GM18499 (cell line): ENCODE measurements around the gene TRABD.
"Not testable (repeated sequence)": the region's sequence is repeated elsewhere in the genome, so short reads cannot be mapped to it uniquely, and the experiment has no call there.

Experiments
- ATAC-seq: cut with Tn5 transposase; IDR thresholded peaks from one replicate; pipeline ENCODE4 v1.9.1; 2021; ENCODE audit warnings: moderate number of reproducible peaks; ENCODE audit not compliant: insufficient read depth, unreplicated experiment

The TRABD gene, protein sequence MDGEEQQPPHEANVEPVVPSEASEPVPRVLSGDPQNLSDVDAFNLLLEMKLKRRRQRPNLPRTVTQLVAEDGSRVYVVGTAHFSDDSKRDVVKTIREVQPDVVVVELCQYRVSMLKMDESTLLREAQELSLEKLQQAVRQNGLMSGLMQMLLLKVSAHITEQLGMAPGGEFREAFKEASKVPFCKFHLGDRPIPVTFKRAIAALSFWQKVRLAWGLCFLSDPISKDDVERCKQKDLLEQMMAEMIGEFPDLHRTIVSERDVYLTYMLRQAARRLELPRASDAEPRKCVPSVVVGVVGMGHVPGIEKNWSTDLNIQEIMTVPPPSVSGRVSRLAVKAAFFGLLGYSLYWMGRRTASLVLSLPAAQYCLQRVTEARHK

DNA sequence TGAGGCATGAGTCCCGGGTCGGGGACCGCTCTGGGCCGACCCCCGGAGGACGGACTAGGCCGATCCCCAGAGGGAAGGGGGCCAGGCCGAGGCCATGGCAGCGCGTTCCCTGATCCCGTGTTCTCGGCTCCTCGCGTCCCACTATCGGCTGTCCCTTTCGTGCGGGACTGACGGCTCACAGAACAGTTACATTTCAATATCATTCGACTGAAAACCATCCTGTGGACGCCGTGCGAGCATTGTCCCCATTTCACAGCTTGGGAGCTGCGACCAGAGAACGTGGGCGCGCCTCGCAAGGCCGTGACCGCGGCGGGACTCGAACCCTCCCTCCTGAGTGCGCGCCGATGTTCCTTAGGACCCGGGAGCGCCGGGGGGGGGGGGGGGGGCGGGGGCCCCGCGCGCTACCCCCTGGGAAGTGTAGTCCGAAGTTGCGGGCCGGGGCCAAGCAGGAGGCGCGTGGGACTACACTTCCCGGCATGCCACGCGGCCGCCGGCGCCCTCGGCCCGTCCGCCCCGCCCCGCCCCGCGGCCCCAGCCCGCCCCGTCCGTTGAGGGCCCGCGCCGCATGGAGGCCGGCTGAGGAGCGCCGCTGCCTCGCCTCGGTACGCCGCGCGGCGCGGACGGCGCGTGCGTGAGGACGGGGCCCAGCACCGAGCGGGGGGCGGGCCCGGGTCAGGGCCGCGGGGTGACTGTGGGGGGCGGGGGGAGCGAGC is at the start of gene TRABD:
Gene TRABD, plus strand, starts transcription at position 539 of the 713 bp plus-strand sequence. CDS start 7,148 bp downstream, outside the sequence.
- no peak for ATAC-seq

DNA sequence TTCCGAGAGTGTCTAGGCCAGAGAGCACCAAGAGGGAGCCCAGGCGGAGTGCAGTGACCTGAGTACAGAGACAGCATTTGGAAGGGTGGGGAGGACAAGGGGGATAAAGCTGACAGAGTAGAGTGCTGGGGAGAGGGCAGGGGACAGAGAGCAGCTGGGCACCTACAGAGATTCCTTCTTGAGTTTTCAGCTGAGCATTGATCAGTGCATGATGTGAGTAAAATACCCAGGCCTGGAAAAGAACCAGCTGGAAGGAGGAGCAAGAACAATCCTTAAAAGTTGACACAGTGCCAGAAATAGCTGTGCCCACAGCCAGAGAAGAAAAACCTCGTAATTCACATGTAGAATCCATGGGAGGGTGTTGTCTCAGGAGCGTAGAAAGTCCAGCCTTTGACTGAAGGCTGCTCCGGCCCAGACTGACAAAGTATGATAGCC is 49.1 kb upstream of the TRABD start:
- ATAC-seq: no peak

DNA sequence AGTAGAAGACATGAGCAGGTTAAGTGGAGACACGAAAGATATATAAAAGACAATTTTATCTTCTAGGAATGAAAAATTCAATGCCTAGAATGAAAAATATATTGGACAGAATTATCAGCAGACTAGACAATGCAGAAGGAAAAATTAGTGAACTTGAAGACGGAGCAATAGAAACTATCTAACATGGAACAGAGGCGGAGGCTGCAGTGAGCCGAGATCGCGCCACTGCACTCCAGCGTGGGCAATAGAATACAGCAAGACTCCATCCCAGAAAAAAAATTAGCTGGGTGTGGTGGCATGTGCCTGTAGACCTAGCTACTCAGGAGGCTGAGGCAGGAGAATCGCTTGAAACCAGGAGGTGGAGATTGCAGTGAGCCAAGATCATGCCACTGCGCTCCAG is 48.4 kb upstream of the TRABD start:
- ATAC-seq: not testable (repeated sequence)

DNA sequence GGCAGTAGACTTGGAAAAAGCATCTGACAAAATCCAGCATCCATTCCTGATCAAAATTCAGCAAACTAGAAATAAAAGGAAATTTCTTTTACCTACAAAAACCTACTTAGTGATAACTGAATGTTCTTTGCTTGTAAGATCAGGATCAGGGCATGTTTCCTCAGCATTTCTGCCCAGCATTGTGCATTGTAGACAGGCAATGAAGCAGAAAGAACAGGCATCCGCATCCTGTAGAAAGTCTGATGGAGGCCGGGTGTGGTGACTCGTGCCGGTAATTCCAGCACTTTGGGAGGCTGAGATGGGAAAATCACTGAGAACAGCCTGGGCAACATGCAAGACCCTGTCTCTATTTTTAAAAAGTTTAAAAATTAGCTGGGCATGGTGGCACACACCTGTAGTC is 47.7 kb upstream of the TRABD start:
- no peak for ATAC-seq

DNA sequence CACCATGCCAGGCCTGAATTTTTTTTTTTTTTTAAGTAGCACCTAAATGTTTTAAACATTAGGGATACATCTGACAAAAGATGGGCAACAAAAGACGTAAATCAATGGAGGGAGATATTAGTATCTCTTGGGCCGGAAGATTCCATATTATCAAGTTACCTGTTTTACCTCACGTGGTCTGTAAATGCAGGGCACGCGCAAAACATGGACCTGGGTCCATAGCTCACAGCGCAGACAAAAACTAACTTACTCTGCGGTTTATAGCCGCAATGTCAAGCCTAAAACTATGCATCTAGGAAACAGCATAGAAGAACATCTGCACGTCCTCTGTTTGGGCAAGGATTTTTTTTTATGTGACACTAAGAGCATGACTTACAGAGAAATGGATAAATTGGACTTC is 46.7 kb upstream of the TRABD start:
- ATAC-seq: no peak

DNA sequence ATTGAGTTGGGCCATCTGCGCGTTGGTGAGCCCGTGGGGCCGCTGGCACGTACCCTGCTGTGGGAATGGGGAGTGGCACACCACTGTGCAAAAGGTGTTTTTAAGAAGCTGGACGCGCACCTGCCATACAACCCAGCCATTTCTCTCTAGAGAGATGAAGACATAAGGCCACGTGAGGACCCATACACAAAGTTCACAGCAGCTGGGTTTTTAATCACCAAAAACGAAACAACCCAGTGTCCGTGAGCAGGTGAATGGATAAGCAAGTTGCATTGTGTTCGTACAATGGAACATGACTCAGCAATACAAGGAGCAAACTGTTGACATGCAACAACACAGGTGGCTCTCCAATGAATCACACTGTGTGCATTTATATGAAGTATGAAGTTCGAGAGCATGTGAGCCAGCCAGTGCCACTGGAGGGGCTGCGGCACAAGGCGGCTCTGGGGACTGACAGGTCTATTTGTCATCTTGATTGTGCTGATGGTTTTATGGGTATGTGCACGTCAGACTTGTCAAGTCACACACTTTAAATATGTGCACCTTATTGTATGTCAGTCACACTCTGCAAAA is 45.8 kb upstream of the TRABD start:
- ATAC-seq: no peak

DNA sequence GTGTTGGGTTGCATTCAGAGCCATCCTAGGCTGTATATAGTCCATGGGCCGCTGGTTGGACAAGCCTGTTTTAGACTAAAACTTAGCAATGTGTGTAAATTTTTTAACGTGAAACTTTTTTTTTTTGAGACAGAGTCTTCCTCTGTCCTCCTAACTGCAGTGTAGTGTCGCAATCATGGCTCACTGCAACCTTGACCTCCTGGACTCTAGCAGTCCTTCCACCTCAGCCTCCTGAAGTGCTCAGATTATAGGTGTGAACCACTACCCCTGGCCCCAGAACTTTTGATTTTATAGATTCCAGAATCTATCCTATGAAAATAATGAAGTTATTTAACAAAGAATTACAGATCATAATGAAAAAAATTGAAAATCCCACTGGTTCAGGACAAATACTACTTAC is 45.1 kb upstream of the TRABD start:
- no peak for ATAC-seq

DNA sequence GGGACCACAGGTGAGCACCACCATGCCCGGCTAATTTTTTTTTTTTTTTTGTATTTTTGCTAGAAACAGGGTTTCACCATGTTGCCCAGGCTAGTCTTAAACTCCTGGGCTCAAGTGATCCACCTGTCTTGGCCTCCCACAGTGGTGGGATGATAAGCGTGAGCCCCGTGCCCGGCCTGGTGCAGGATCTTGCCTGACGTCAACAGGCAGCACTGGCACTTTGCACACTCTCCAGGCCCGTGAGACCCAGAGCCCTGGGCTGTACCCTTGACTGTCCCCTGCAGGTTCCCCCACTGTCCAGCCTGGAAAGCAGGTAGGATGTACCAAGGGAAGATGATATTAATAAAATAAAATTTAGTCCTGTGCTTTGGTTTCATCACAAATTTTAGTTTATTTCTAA is 44.3 kb upstream of the TRABD start:
- ATAC-seq: no peak

DNA sequence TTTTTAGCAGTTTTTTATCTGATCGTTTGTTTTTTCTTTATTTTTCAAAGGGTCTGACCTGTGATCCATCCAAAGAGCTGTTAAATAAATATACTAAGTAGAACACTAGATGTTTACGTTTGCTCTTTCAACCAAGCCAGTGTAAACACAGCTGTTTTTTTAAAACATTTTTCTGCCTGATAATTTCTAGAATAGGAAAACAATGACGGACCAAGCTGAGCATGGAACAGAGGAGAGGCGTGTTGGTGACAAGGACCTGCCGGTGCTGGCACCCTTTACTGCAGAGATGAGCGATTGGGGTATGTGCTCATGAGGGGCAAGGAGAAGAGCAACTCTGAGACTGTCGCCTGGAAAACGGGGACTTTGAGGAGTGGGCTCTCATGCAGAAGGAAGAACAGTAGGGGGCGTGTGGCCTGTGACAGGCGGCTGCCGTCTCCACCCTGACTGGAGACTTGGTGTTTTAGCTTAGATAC is 43.8 kb upstream of the TRABD start:
- ATAC-seq: no peak

DNA sequence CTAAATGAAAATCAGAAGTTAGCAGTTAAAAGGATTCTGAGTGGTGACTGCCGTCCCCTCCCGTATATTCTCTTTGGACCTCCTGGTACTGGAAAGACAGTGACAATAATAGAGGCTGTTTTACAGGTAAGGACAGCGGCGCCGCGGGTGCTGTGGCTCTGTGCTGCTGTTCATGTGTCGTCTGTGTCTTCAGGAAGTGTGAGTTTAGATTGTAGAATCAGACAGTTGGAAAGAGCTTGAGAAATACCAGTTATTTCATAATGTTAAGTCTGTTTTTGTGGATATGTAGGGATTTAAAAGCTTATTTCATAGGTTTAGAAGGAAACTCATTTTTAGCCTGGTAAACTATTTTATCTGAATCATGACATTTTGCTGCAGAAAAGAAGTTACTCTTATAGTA is 42.6 kb upstream of the TRABD start:
- ATAC-seq: no peak

DNA sequence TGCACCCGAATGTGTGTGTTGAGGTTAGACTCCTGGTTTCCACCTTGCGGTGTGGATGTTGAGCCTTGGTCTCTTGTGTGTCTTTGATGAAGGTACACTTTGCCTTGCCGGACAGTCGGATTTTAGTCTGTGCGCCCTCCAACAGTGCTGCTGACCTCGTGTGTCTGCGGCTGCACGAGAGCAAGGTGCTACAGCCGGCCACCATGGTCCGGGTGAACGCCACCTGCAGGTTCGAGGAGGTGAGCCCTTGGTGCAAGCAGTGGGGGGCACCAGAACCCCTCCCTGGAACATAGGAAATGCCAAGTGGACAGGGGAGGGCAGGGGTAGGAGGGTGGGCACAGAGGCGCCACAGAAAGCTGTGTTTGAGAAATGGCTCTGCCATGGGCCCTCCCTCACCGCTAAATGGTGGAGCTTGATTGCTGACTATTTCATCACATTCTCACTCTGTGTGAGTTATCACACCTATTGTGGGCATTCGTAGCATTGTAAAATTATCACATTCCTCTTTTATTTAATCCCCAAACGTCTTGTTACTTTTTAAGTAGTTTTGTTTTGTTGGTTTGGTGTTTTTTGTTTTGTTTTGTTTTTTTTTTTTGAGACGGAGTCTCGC is 41.6 kb upstream of the TRABD start:
- ATAC-seq: no peak

DNA sequence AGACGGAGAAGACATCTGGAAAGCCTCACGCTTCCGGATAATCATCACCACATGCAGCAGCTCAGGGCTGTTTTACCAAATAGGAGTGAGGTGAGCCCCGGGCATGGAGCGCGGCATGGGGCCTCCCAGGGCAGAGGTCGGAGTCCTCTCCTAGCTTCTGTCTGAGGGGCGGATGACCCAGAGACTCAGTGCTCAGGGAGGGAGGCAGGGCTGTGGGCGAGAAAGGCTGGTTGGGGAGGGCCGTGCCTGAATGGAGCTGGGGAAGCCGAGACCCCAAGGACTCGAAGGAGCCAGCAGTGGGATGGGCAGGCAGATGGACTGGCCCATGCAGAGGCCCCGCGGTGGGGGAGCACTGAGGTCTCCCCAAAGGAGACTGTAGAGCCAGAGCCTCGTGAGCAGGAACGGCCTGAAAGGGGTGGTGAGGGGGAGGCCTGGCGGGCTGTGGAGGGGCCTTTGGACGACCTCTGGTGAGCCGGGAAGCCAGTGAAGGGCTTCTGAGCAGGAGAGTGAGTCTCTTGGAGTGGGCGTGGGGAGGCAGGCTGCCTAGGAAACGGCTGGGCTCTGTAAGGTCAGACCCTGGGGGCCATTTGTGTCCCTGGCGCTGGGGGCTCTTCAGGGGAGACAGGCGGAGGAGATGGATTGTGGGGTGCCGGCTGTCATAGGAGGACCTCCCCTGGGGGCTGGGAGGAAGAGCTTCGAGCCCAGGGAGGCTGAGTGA is 39.8 kb upstream of the TRABD start:
- ATAC-seq: no peak

DNA sequence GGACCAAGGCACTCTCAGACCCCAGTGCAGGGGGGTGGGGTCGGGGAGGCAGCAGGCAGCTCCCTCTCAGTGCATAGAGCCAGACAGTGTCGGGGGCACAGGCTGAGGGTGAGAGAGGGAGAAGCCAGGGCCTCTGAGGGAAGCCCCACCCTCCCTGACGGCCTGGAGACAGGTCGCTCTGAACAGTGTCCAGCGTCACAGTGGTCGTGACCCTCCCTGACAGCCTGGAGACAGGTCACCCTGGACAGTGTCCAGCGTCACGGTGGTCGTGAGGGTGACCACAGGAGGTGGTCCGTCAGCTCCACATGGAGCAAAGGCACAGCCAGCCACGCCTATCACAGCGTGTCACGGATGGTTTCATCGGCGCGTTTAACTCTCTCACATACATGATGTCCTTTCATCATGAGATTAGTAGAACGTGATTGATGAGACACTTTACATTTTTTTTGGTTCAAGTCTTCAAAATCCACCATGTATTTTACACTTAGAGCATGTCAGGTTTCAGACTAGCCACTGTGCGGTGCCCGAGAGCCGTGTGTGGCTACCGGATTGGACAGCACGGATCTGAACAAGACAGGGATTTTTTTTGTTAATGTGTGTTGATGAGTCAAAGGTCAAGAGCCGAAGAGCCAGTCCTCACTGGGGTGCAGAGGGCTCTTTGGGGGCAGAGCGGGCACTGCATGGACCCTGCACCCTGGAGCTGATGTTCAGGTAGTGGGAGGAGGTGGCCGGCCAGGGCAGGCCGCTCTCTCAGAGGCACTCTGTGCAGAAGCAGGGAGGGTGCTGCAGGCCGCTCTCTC is 39.1 kb upstream of the TRABD start:
- no peak for ATAC-seq

DNA sequence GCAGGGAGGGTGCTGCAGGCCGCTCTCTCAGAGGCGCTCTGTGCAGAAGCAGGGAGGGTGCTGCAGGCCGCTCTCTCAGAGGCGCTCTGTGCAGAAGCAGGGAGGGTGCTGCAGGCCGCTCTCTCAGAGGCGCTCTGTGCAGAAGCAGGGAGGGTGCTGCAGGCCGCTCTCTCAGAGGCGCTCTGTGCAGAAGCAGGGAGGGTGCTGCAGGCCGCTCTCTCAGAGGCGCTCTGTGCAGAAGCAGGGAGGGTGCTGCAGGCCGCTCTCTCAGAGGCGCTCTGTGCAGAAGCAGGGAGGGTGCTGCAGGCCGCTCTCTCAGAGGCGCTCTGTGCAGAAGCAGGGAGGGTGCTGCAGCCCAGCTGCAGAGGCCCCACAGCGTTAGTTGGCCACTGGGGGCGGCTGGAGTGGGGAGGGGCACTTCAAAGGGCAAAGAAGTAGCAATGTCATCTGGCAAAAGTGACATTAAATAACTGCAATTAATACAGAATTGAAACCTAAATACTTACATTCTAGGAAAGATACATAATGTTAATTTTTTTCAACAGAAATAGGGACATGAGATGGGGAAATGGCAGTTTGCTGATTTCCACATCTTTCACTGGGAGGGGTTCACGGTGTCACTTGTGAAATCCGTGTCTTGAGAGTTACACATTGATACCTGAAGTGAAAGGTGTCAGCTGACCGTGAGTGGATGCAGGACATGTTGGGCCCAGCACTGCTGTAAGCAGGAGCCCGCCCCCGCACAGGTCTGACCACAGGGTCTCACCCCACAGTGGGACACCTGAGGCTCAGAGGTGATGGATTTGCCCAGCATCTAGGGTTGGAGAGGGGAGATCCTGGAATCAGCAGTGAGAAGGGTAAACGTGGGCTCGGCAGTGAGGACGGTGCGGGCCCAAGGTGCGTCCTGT is 38.2 kb upstream of the TRABD start:
- not testable (repeated sequence) for ATAC-seq

DNA sequence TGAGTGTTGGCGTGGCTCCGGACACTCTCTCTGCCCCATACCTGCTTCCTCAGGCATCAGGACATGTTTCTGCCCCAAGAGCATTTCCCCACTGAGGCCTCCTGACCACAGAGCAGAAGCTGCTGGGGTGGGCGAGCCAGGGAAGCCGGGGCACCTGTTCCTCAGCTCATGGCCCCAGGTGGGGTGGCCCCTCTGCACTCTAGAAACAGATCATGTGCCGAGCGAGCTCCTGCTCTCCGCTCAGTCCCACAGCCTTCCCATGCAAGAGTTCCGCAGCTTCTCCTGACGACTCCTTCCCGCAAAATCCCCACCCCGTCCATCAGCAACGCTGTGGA is 37.6 kb upstream of the TRABD start:
- ATAC-seq: no peak

DNA sequence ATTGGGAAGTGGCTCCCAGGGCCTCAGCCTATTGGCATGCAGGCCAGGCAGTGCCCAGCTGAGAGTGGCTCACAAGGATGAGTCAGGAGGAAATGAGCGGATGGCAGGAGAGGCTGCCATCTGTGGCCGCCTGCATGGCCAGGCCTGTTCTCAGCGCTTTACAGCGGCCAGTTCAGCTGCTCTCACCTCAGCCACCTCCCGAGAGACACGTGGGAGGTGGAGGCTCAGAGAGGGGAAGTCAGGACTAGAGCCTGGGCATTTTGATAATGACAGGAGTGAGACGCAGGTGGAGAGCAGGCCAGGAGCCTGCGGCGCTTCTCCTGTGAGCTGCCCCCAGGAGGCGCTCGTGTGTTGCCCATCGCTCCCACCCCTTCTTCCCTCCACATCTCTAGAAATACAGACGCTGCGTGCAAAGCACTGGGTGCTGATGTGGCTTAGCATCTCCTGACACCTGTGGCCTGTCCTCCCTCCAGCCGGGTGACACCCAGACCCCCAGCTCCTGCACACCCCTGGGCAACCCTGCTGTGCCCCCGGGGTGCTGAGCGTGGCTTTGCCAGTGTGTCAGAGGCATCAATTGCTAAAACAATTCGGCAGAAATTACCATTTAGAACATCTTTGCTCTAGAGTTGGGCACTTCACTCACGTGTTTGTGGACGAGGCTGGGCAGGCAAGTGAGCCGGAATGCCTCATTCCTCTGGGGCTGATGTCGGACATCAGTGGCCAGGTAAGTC is 36.6 kb upstream of the TRABD start:
- peak; percentile 52 for ATAC-seq

DNA sequence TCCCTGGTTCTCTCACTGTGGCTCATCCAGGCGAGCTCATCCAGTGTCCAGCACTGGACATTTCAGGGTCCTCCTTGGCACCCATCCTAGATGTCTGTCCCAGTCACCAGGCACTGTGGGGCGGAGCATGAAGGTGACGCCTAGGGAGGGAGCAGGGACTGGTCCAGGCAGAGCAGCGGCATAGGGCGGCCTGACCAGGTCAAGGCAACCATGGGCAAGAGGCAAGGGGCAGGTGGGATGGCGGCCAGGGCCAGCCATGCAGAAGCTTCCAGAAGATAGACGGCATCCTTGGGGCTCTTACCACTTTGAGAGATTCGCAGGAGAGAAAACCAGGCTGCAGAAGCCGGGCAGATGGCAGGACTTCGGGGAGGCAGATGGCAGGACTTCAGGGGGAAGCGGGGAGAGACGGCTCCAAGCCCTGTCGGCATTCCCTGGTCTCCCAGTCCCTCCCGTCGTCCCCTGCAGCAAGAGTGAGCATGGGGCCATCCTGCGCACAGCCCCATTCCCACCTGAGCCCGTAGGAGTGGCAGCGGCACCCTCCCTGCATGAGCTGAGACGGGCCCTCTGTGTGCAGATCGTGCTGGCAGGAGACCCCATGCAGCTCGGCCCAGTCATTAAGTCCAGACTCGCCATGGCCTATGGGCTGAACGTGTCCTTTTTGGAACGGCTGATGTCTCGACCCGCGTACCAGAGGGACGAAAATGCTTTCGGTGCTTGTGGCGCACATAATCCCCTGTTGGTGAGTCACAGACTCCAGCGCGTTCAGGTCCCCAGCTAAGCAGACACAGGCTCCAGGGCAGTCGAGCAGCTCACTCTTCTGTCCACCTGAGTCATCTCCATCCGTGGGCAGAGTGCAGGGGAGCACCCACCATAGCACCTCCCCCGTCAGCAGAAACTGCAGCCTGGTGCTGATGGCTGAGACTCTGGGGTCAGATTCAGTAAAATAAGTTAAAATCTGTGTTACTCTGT is 35.3 kb upstream of the TRABD start:
- ATAC-seq: no peak
